ENCODE results near the gene TMEM127. TPM values are rescaled to one million over a fixed set of nuclear protein-coding genes. Genes with fewer than 3 reads are reported as not detected.

Gene TMEM127
- total RNA-seq, 1 donor from 2014 or later = 36.2 TPM

GRCh38 chr2:96245609-96246390 lies 20.0 kb downstream of the TMEM127 start:
- H3K4me3 Mint-ChIP-seq = no peak overlapping the region
- H3K27ac Mint-ChIP-seq = peak overlapping the region; percentile 8
- no peaks in the 10 kb centered on the region for H3K27me3 Mint-ChIP-seq (ENCODE audit: low read depth)
- H3K36me3 Mint-ChIP-seq = peaks cover 5% of the 10 kb centered on the region
- DNase-seq (ENCODE audit: low spot score in 2 of 2, unreplicated experiment in 2 of 2) = no peak
- no peak for TF ChIP-seq CTCF (IDR thresholded peaks at IDR 0.05; ENCODE audit: unreplicated experiment)
- no peaks in the 10 kb centered on the region for H3K9me3 Mint-ChIP-seq
- peaks cover 10% of the 10 kb centered on the region for H3K4me1 Mint-ChIP-seq

GRCh38 chr2:96243843-96244242 lies 22.0 kb downstream of the TMEM127 start:
- Mint-ChIP-seq H3K27me3 (ENCODE audit: low read depth) (no peaks in the 10 kb centered on the region), H3K4me1 (peaks cover 3% of the 10 kb centered on the region), H3K27ac (no peak overlapping the region), H3K4me3 (no peak overlapping the region), H3K9me3 (no peaks in the 10 kb centered on the region), H3K36me3 (peaks cover 5% of the 10 kb centered on the region)
- DNase-seq (ENCODE audit: low spot score in 2 of 2, unreplicated experiment in 2 of 2) = no peak
- no peak for TF ChIP-seq CTCF (IDR thresholded peaks at IDR 0.05; ENCODE audit: unreplicated experiment)

- no peak for DNase-seq (ENCODE audit: low spot score in 2 of 2, unreplicated experiment in 2 of 2)
- Mint-ChIP-seq H3K4me1 (peaks cover 3% of the 10 kb centered on the region), H3K36me3 (peaks cover 5% of the 10 kb centered on the region), H3K27me3 (ENCODE audit: low read depth) (no peaks in the 10 kb centered on the region), H3K9me3 (no peaks in the 10 kb centered on the region), H3K4me3 (no peak overlapping the region), H3K27ac (no peak overlapping the region)
- no peak for TF ChIP-seq CTCF (IDR thresholded peaks at IDR 0.05; ENCODE audit: unreplicated experiment)
Observed at GRCh38 chr2:96241900-96242611, 23.7 kb downstream of the TMEM127 start.

- Mint-ChIP-seq H3K4me1 (peaks cover 3% of the 10 kb centered on the region), H3K27ac (no peak overlapping the region), H3K27me3 (ENCODE audit: low read depth) (no peaks in the 10 kb centered on the region), H3K36me3 (peaks cover 5% of the 10 kb centered on the region), H3K4me3 (no peak overlapping the region), H3K9me3 (no peaks in the 10 kb centered on the region)
- no peak for DNase-seq (ENCODE audit: low spot score in 2 of 2, unreplicated experiment in 2 of 2)
- no peak for TF ChIP-seq CTCF (IDR thresholded peaks at IDR 0.05; ENCODE audit: unreplicated experiment)
Observed at GRCh38 chr2:96241227-96241626, 24.6 kb downstream of the TMEM127 start.

GRCh38 chr2:96240341-96241038 lies 25.3 kb downstream of the TMEM127 start:
- peaks cover 3% of the 10 kb centered on the region for H3K4me1 Mint-ChIP-seq
- H3K27ac Mint-ChIP-seq = no peak overlapping the region
- no peak overlapping the region for H3K4me3 Mint-ChIP-seq
- TF ChIP-seq CTCF (IDR thresholded peaks at IDR 0.05; ENCODE audit: unreplicated experiment) = no peak
- no peaks in the 10 kb centered on the region for H3K9me3 Mint-ChIP-seq
- H3K36me3 Mint-ChIP-seq = peaks cover 3% of the 10 kb centered on the region
- no peak for DNase-seq (ENCODE audit: low spot score in 2 of 2, unreplicated experiment in 2 of 2)
- H3K27me3 Mint-ChIP-seq (ENCODE audit: low read depth) = no peaks in the 10 kb centered on the region

Measured in mesothelial cell of epicardium (in vitro differentiated cells).